ENCODE measurements around the gene ADAM15. TPM values are rescaled to one million over a fixed set of nuclear protein-coding genes. Genes with fewer than 3 reads are reported as not detected.

Gene ADAM15
- total RNA-seq, 1 experiment from 2014 or later, result 41.7 TPM

GRCh38 chr1:155073377-155074242 lies 22.5 kb downstream of the ADAM15 start:
- Histone ChIP-seq H3K4me3 (ENCODE audit: low read depth in 2 of 2, low read length in 2 of 2) (no peak overlapping the region), H3K36me3 (ENCODE audit: control insufficient read depth, insufficient read depth, low read length) (no peaks in the 10 kb centered on the region), H3K27ac (ENCODE audit: low read length) (no peak overlapping the region), H3K9me3 (ENCODE audit: control insufficient read depth, insufficient read depth, low read depth, low read length) (no peaks in the 10 kb centered on the region), H3K4me1 (ENCODE audit: control insufficient read depth, insufficient read depth, low read length) (peaks cover 14% of the 10 kb centered on the region), H3K27me3 (ENCODE audit: control insufficient read depth, insufficient read depth, low read length) (no peaks in the 10 kb centered on the region)
- no TSS peak for BruUV-seq (replicated peaks)
- no peak for TF ChIP-seq TCF7L2 (IDR thresholded peaks at IDR 0.05; ENCODE audit: low read depth, low read length)
- no peak for TF ChIP-seq POLR2AphosphoS5 (IDR thresholded peaks at IDR 0.05; ENCODE audit: low read depth, low read length)
- TF ChIP-seq REST (IDR thresholded peaks at IDR 0.05; ENCODE audit: insufficient read depth in 1 of 2, low read depth in 2 of 2, low read length in 1 of 2), result no peak
- TF ChIP-seq SIN3A (IDR thresholded peaks at IDR 0.05; ENCODE audit: borderline replicate concordance, insufficient read depth, low read depth, low read length), result no peak
- no peak for TF ChIP-seq CTCF (IDR thresholded peaks at IDR 0.05)
- intact Hi-C loops (cut with micrococcal nuclease; ENCODE audit: unreplicated experiment) (no loop called here), in situ Hi-C loops (cut with HindIII; ENCODE audit: low pct_unique_long_range_greater_than_20kb, low sequenced_read_pairs) (no loop called here)
- DNase-seq (ENCODE audit: low read depth, low spot score) (no peak), ATAC-seq (no peak)
- ChIA-PET CTCF (interaction anchor here (0.6 to 1.1 kb wide), 2 partner anchors 11 to 36 kb away, joined by 3 to 7 read pairs; no protein-coding TSS in a partner anchor), POLR2A (interaction anchor here (0.8 kb wide), 1 partner anchor 177 kb away, joined by 3 read pairs; no protein-coding TSS in a partner anchor)

GRCh38 chr1:155075535-155075934 lies 24.4 kb downstream of the ADAM15 start:
- no peak for DNase-seq (ENCODE audit: low read depth, low spot score)
- Histone ChIP-seq H3K4me1 (ENCODE audit: control insufficient read depth, insufficient read depth, low read length) (peaks cover 4% of the 10 kb centered on the region), H3K27me3 (ENCODE audit: control insufficient read depth, insufficient read depth, low read length) (peaks cover 2% of the 10 kb centered on the region; the same call in 1 of the 2 replicates), H3K9me3 (ENCODE audit: control insufficient read depth, insufficient read depth, low read depth, low read length) (no peaks in the 10 kb centered on the region), H3K36me3 (ENCODE audit: control insufficient read depth, insufficient read depth, low read length) (no peaks in the 10 kb centered on the region; the same call in 1 of the 2 replicates), H3K4me3 (ENCODE audit: low read depth in 2 of 2, low read length in 2 of 2) (no peak overlapping the region), H3K27ac (ENCODE audit: low read length) (no peak overlapping the region)
- no TSS peak for BruUV-seq (replicated peaks)
- intact Hi-C loops (cut with micrococcal nuclease; ENCODE audit: unreplicated experiment), result no loop called here
- ChIA-PET CTCF (no interaction called here), POLR2A (no interaction called here)
- no peak for ATAC-seq
- in situ Hi-C loops (cut with HindIII; ENCODE audit: low pct_unique_long_range_greater_than_20kb, low sequenced_read_pairs), result no loop called here
- TF ChIP-seq POLR2AphosphoS5 (IDR thresholded peaks at IDR 0.05; ENCODE audit: low read depth, low read length) (no peak), SIN3A (IDR thresholded peaks at IDR 0.05; ENCODE audit: borderline replicate concordance, insufficient read depth, low read depth, low read length) (no peak), REST (IDR thresholded peaks at IDR 0.05; ENCODE audit: insufficient read depth in 1 of 2, low read depth in 2 of 2, low read length in 1 of 2) (no peak), CTCF (IDR thresholded peaks at IDR 0.05) (no peak), TCF7L2 (IDR thresholded peaks at IDR 0.05; ENCODE audit: low read depth, low read length) (no peak)
